ENCODE data around the gene OR5B12. TPM values are rescaled to one million over a fixed set of nuclear protein-coding genes. Genes with fewer than 3 reads are reported as not detected.

OR5B12 gene
- polyA plus RNA-seq (2012; rRNA removed): not detected in 2 replicates
- polyA plus RNA-seq (2012; cell fraction: cytosol; rRNA removed): not detected in 2 replicates
- not detected in 2 replicates for polyA plus RNA-seq (2012; cell fraction: nucleus; rRNA removed)

DNA sequence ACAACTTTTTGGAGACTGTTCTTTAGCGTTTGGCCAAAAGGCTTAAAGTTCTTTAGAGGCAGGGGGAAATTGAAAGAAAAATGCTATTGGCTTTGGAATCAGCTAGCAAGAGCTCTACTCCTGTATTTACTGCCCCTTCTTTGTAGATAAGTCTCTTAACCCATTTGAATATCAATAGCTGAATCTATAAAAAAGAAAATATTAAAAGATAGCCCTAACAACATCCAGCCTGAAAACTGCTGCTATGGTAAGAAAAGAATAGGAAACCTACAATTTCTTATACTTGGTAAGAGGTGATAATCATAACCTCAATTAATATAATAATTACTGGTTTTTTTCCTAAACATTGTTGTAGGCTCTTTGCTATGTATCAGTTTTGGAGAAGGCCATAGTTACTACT is at the start of gene OR5B12:
OR5B12 (minus strand) TSS at position 101 of the 400 bp plus-strand sequence. CDS start 2,085 bp downstream, outside the sequence.
- no peaks in the 10 kb centered on the region for H3F3A ChIP-seq (replicated peaks; ENCODE audit: insufficient read depth)
- H3K9me2 ChIP-seq: no peaks in the 10 kb centered on the region
- CTCF ChIA-PET: no interaction called here
- no peak for DNase-seq
- no peak within 1 kb of the TSS for H3K27ac ChIP-seq (ENCODE audit: low read depth in 2 of 2, low read length in 1 of 2)
- no peaks in the 10 kb centered on the region for H3K4me1 ChIP-seq (ENCODE audit: control insufficient read depth in 1 of 2, insufficient read depth in 2 of 2, low read depth in 1 of 2, low read length in 1 of 2)
- H3K27me3 ChIP-seq (ENCODE audit: insufficient read depth): no peaks in the 10 kb centered on the region
- no peaks in the 10 kb centered on the region for H3K36me3 ChIP-seq (replicated peaks in 1 of 2; ENCODE audit: control insufficient read depth in 1 of 2, insufficient read depth in 2 of 2, low read length in 1 of 2)
- no peaks in the 10 kb centered on the region for H3K79me2 ChIP-seq (ENCODE audit: insufficient read depth)
- H3K9me3 ChIP-seq: peaks cover 2% of the 10 kb centered on the region; the same call in 1 of the 2 replicates
- POLR2A ChIA-PET: no interaction called here
- WGBS (ENCODE audit: low lambda C conversion rate): 6% methylated on average over 1 of the region's 1 CpG
- no peak within 1 kb of the TSS for H3K4me2 ChIP-seq
- H3K9ac ChIP-seq: no peak within 1 kb of the TSS
- TF ChIP-seq MEF2A (IDR thresholded peaks at IDR 0.05; ENCODE audit: borderline replicate concordance, low read depth) (no peak), RXRA (IDR thresholded peaks at IDR 0.05; ENCODE audit: borderline replicate concordance, low read depth) (no peak), SMC3 (IDR thresholded peaks at IDR 0.05; ENCODE audit: low read depth, low read length) (no peak), FOSL2 (IDR thresholded peaks at IDR 0.05; ENCODE audit: borderline replicate concordance, low read depth) (no peak), PBX3 (IDR thresholded peaks at IDR 0.05) (no peak), FOXM1 (IDR thresholded peaks at IDR 0.05; ENCODE audit: low read depth) (no peak), NRF1 (IDR thresholded peaks at IDR 0.05; ENCODE audit: low read depth, low read length) (no peak), EP300 (IDR thresholded peaks at IDR 0.05; ENCODE audit: borderline replicate concordance in 1 of 2, low read depth in 1 of 2, low read length in 1 of 2) (no peak), MXI1 (IDR thresholded peaks at IDR 0.05; ENCODE audit: low read depth, low read length) (no peak), YY1 (IDR thresholded peaks at IDR 0.05; ENCODE audit: low read depth) (no peak)
- TF ChIP-seq, protein P1, sequence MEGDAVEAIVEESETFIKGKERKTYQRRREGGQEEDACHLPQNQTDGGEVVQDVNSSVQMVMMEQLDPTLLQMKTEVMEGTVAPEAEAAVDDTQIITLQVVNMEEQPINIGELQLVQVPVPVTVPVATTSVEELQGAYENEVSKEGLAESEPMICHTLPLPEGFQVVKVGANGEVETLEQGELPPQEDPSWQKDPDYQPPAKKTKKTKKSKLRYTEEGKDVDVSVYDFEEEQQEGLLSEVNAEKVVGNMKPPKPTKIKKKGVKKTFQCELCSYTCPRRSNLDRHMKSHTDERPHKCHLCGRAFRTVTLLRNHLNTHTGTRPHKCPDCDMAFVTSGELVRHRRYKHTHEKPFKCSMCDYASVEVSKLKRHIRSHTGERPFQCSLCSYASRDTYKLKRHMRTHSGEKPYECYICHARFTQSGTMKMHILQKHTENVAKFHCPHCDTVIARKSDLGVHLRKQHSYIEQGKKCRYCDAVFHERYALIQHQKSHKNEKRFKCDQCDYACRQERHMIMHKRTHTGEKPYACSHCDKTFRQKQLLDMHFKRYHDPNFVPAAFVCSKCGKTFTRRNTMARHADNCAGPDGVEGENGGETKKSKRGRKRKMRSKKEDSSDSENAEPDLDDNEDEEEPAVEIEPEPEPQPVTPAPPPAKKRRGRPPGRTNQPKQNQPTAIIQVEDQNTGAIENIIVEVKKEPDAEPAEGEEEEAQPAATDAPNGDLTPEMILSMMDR (IDR thresholded peaks at IDR 0.05): no peak
- H4K20me1 ChIP-seq (ENCODE audit: insufficient read depth): no peaks in the 10 kb centered on the region
- no peak within 1 kb of the TSS for H2AFZ ChIP-seq (ENCODE audit: low read depth)
- no peak within 1 kb of the TSS for H3K4me3 ChIP-seq (ENCODE audit: low read depth in 2 of 2, low read length in 1 of 2)

DNA sequence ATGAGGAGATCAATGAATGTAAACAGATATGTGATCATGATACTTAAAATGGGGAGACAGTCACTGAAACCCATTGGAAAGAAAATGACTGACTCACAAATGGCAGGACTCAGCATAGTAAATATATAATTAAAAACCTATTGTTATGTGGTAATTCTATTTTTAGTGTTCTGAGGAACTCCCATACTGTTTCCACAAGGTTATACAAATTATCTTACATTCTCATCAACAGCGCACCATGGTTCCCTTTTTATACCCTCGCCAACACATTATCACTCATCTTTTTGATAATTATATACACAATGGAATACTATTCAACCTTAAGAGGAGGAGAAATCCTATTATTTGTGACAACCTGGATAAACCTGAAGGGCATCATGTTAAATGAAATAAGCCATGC is 48.8 kb upstream of the OR5B12 start:
- ChIA-PET POLR2A (no interaction called here), CTCF (no interaction called here)
- Histone ChIP-seq H3K36me3 (replicated peaks in 1 of 2; ENCODE audit: control insufficient read depth in 1 of 2, insufficient read depth in 2 of 2, low read length in 1 of 2) (no peaks in the 10 kb centered on the region), H3K9me3 (no peaks in the 10 kb centered on the region), H3K27ac (ENCODE audit: low read depth in 2 of 2, low read length in 1 of 2) (no peak overlapping the region), H3F3A (replicated peaks; ENCODE audit: insufficient read depth) (peaks cover 11% of the 10 kb centered on the region), H4K20me1 (ENCODE audit: insufficient read depth) (no peaks in the 10 kb centered on the region), H3K9me2 (no peaks in the 10 kb centered on the region), H3K9ac (no peak overlapping the region), H3K4me3 (ENCODE audit: low read depth in 2 of 2, low read length in 1 of 2) (no peak overlapping the region), H3K27me3 (ENCODE audit: insufficient read depth) (no peaks in the 10 kb centered on the region), H2AFZ (ENCODE audit: low read depth) (no peak overlapping the region), H3K4me1 (ENCODE audit: control insufficient read depth in 1 of 2, insufficient read depth in 2 of 2, low read depth in 1 of 2, low read length in 1 of 2) (no peaks in the 10 kb centered on the region), H3K4me2 (no peak overlapping the region), H3K79me2 (ENCODE audit: insufficient read depth) (no peaks in the 10 kb centered on the region)
- 8% methylated on average over 2 of the region's 2 CpGs for WGBS (ENCODE audit: low lambda C conversion rate)
- DNase-seq: no peak
- TF ChIP-seq YY1 (IDR thresholded peaks at IDR 0.05; ENCODE audit: low read depth) (no peak), FOXM1 (IDR thresholded peaks at IDR 0.05; ENCODE audit: low read depth) (no peak), MEF2A (IDR thresholded peaks at IDR 0.05; ENCODE audit: borderline replicate concordance, low read depth) (no peak), TCF12 (IDR thresholded peaks at IDR 0.05) (no peak), FOXJ3 (CRISPR knock-in tag; IDR thresholded peaks at IDR 0.05) (no peak), CHD2 (IDR thresholded peaks at IDR 0.05; ENCODE audit: low read length, partially characterized antibody) (no peak), RXRA (IDR thresholded peaks at IDR 0.05; ENCODE audit: borderline replicate concordance, low read depth) (no peak), JUND (IDR thresholded peaks at IDR 0.05) (no peak), SMC3 (IDR thresholded peaks at IDR 0.05; ENCODE audit: low read depth, low read length) (no peak), ELF1 (IDR thresholded peaks at IDR 0.05) (no peak), NRF1 (IDR thresholded peaks at IDR 0.05; ENCODE audit: low read depth, low read length) (no peak), MAX (IDR thresholded peaks at IDR 0.05; ENCODE audit: low read depth) (no peak), RCOR1 (IDR thresholded peaks at IDR 0.05; ENCODE audit: low read length) (no peak), NFIC (IDR thresholded peaks at IDR 0.05; ENCODE audit: borderline replicate concordance) (no peak), RAD21 (IDR thresholded peaks at IDR 0.05; ENCODE audit: low read length) (no peak), GATA2 (CRISPR knock-in tag; IDR thresholded peaks at IDR 0.05) (no peak), USF1 (IDR thresholded peaks at IDR 0.05; ENCODE audit: borderline replicate concordance, low read depth) (no peak)
- TF ChIP-seq, protein P2, sequence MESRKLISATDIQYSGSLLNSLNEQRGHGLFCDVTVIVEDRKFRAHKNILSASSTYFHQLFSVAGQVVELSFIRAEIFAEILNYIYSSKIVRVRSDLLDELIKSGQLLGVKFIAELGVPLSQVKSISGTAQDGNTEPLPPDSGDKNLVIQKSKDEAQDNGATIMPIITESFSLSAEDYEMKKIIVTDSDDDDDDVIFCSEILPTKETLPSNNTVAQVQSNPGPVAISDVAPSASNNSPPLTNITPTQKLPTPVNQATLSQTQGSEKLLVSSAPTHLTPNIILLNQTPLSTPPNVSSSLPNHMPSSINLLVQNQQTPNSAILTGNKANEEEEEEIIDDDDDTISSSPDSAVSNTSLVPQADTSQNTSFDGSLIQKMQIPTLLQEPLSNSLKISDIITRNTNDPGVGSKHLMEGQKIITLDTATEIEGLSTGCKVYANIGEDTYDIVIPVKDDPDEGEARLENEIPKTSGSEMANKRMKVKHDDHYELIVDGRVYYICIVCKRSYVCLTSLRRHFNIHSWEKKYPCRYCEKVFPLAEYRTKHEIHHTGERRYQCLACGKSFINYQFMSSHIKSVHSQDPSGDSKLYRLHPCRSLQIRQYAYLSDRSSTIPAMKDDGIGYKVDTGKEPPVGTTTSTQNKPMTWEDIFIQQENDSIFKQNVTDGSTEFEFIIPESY (IDR thresholded peaks at IDR 0.05; ENCODE audit: borderline replicate concordance, low read depth): no peak
